Measurements from ENCODE around the gene PCYT2.

The PCYT2 gene

DNA sequence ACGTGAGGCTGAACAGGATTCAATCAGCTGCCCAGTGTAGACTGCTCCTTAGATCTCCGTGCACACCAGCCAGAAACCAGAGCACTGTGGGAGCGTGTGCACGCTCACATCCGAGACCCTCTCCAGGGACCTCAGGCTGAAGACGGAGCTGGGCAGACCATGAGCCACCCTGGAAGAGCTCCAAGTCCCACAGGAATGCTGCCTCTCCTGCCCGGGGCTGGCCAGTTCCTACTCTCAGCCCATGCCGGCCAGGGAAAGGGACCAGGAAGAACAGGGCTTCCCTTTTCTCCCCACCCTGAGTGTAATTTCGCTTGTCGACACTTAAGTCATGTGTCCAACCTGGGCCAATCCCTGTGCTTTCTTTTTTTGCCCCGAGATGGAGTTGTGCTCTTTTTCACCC, 26.7 kb downstream of the PCYT2 start:
- Mint-ChIP-seq H3K27ac (no peak overlapping the region), H3K4me3 (no peak overlapping the region), H3K9me3 (no peaks in the 10 kb centered on the region), H3K27me3 (ENCODE audit: low read depth) (no peaks in the 10 kb centered on the region), H3K36me3 (ENCODE audit: low read depth) (peaks cover 56% of the 10 kb centered on the region), H3K4me1 (ENCODE audit: low read depth) (peaks cover 4% of the 10 kb centered on the region)
- DNase-seq (ENCODE audit: low spot score) = no peak

DNA sequence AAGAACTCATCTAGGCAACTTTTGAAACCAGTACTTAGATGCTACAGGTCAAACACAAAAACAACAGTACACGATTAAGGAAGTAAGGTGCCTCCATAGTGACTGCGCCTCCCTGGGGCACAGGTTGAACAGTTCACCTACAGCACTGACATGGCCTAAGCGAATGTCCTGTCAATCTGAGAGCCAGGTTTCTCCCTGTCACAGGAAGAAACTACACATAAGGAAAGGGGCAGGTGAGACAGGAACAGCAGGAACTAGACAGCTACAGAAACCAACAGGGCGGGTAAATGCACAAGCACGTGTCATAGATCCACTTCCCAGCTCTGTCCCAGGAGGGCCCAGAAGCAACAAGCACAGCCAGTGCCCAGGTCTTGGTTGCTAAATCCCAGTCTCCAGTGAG, 32.1 kb downstream of the PCYT2 start:
- no peak for DNase-seq (ENCODE audit: low spot score)
- Mint-ChIP-seq H3K4me3 (no peak overlapping the region), H3K9me3 (no peaks in the 10 kb centered on the region), H3K4me1 (ENCODE audit: low read depth) (peaks cover 2% of the 10 kb centered on the region), H3K27me3 (ENCODE audit: low read depth) (no peaks in the 10 kb centered on the region), H3K27ac (no peak overlapping the region), H3K36me3 (ENCODE audit: low read depth) (peaks cover 33% of the 10 kb centered on the region)

DNA sequence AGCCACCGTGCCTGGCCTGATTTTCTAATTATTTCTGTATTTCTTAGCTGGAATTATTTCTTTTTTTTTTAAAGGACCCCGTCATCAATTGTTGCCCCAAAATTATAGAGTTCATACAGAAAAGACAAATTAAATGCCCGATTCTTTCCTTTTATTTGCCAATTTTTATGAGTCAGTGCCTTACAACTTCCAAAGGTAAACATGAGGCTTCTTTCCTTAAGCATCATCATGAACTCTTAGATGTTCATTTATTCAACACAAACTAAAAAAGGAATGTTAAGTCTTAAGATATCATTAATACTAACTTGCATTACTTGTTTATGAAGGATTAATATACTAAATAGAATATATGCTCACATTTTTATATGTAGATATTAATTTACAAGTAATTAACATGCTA, 32.9 kb downstream of the PCYT2 start:
- no peak for DNase-seq (ENCODE audit: low spot score)
- Mint-ChIP-seq H3K27me3 (ENCODE audit: low read depth) (no peaks in the 10 kb centered on the region), H3K4me3 (no peak overlapping the region), H3K4me1 (ENCODE audit: low read depth) (peaks cover 2% of the 10 kb centered on the region), H3K9me3 (no peaks in the 10 kb centered on the region), H3K27ac (no peak overlapping the region), H3K36me3 (ENCODE audit: low read depth) (peaks cover 33% of the 10 kb centered on the region)

DNA sequence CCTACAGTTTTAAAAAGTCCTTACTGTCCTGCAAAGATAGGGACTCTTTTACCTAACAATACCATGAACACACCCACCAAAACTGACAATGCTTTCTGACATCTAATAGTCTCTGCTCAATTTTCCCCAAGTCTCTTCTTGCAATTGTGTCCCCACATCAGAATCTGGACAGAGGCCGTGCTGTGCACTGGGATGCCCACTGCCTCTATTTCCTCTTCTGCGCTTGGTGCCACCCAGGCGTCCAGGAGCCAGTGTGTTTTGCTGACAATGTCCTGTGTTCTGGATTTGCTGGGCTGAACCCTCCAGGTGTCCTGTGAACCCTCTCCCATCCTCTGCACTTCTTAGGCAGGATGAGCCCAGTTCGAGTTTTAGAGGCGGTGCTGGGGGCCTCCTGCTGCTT, 33.6 kb downstream of the PCYT2 start:
- Mint-ChIP-seq H3K36me3 (ENCODE audit: low read depth) (peaks cover 37% of the 10 kb centered on the region), H3K4me3 (no peak overlapping the region)
- no peak for DNase-seq (ENCODE audit: low spot score)

DNA sequence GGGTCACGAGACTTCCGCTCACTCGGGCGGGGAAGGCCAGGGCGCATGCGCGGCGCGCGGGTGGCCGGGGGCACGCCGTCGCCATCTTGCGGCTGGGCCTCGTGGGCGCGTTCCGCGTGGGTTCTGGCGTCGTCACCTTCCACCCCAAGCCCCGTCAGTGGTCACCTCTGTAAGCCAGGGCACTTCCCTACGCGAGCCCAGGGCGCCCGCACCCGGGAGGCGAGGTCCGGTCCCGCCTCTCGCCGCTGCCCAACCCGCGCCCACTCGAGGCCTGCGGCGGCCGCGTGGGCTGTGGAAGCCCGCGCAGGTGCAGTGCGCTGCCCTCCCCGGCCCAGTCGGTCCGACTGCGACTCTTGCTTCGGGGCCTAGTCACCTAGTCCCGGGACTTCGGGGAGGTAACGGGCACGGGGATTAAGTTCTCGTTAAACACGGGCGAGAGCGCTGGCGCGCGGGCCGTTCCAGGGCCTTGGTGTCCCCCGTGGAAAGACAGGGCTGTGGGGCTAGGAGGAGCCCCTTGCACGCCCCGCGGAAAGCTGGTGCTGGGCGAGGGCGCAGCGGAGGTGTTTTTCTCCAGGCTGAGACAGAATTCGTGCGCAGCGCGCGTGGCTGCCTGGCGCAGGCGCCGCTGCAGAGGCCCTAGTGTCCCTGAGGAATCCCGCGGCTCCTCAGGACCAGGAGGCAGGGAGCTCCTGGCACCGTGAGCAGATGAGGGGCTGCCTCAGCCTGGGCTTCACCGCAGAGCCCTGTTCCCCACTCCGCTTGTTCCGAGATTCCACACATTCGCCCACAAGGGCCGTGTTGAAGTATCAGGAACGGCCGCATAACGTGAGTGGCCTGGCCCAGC, 39.6 kb downstream of the PCYT2 start:
- Mint-ChIP-seq H3K4me1 (ENCODE audit: low read depth) (peaks cover 11% of the 10 kb centered on the region), H3K4me3 (peak overlapping the region; percentile 83), H3K27me3 (ENCODE audit: low read depth) (no peaks in the 10 kb centered on the region), H3K36me3 (ENCODE audit: low read depth) (peaks cover 30% of the 10 kb centered on the region), H3K9me3 (no peaks in the 10 kb centered on the region), H3K27ac (peak overlapping the region; percentile 96)
- DNase-seq (ENCODE audit: low spot score) = peak; percentile 95

More for the DNA sequence above, 33.6 kb downstream of the PCYT2 start:
- Mint-ChIP-seq H3K9me3 (no peaks in the 10 kb centered on the region), H3K27me3 (ENCODE audit: low read depth) (no peaks in the 10 kb centered on the region), H3K27ac (no peak overlapping the region), H3K4me1 (ENCODE audit: low read depth) (peaks cover 7% of the 10 kb centered on the region)

DNA sequence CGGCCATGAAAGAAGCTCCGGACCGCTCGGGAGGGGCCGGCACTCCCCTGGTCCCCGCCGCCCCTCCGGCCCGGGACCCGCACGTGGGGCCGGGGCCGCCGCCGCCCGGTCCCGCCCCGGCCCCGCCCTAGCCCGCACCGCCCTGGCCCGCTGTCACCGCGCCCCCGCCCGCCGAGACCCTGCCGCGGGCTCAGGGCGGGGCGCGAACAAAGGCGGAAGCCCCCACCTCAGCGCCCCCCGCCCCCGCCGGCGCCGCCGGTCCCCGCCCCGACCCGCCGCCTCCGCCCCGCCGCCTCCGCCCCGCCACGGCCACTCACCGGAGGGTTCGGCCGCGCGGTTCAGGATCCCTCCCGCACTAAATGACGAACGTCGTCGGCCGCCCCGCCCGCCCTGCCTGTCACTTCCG, 40.2 kb downstream of the PCYT2 start, which contains the start of gene ARHGDIA:
Gene ARHGDIA, minus strand, starts transcription at position 357 of the 406 bp plus-strand sequence. CDS start 1,407 bp downstream, outside the sequence.
- peaks cover 11% of the 10 kb centered on the region for H3K4me1 Mint-ChIP-seq (ENCODE audit: low read depth)

DNA sequence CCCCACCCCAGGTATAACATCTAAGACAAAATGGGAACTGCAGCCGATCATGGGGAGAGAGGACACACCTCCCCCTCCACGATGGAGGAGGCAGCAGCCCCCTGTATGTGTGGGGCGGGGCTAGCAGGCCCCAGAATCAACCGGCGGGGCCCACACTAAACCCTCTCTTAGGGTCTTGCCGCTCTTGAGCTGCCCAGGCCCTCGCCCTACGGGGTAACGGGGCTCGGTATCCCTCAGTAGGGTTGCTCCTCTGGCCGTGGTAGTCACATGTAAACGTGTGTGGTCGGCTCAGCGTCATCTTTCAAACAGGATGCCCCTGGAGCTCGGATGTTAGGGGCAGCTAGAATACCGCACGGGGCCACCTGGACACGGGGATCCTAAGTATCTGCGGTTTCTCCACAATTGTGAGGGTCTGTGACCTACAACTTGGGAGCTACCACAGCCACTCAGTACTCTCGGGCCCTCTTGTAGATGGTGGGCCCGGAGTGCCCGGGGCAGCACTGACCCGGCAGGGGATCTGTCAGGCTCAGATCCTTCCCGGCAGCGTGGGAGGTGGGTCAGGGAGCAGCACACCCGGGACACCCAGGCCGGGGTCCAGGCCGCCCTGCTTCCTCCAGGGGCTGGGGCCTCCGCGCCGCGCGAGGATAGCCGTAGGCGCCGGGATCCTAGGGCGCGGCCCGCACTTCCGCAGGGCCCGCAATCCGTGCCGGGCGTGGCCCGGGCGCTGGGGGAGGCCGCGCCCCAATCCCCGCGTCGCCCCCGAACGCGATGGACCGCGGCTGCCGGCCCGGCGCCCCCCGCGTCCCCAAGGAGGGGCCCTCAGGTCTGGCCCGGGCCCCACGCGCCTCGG, 40.8 kb downstream of the PCYT2 start:
- Mint-ChIP-seq H3K27ac (peak overlapping the region; percentile 91), H3K36me3 (ENCODE audit: low read depth) (peaks cover 30% of the 10 kb centered on the region), H3K27me3 (ENCODE audit: low read depth) (no peaks in the 10 kb centered on the region), H3K9me3 (no peaks in the 10 kb centered on the region), H3K4me3 (peak overlapping the region; percentile 90), H3K4me1 (ENCODE audit: low read depth) (peaks cover 13% of the 10 kb centered on the region)
- DNase-seq (ENCODE audit: low spot score) = peak; percentile 47

More for the DNA sequence above, 40.2 kb downstream of the PCYT2 start, which contains the start of gene ARHGDIA:
- peak within 1 kb of the TSS; percentile 90 for H3K4me3 Mint-ChIP-seq
- H3K27ac Mint-ChIP-seq = peak within 1 kb of the TSS; percentile 96
- no peak for DNase-seq (ENCODE audit: low spot score)
- peaks cover 30% of the 10 kb centered on the region for H3K36me3 Mint-ChIP-seq (ENCODE audit: low read depth)
- no peaks in the 10 kb centered on the region for H3K9me3 Mint-ChIP-seq
- H3K27me3 Mint-ChIP-seq (ENCODE audit: low read depth) = no peaks in the 10 kb centered on the region

DNA sequence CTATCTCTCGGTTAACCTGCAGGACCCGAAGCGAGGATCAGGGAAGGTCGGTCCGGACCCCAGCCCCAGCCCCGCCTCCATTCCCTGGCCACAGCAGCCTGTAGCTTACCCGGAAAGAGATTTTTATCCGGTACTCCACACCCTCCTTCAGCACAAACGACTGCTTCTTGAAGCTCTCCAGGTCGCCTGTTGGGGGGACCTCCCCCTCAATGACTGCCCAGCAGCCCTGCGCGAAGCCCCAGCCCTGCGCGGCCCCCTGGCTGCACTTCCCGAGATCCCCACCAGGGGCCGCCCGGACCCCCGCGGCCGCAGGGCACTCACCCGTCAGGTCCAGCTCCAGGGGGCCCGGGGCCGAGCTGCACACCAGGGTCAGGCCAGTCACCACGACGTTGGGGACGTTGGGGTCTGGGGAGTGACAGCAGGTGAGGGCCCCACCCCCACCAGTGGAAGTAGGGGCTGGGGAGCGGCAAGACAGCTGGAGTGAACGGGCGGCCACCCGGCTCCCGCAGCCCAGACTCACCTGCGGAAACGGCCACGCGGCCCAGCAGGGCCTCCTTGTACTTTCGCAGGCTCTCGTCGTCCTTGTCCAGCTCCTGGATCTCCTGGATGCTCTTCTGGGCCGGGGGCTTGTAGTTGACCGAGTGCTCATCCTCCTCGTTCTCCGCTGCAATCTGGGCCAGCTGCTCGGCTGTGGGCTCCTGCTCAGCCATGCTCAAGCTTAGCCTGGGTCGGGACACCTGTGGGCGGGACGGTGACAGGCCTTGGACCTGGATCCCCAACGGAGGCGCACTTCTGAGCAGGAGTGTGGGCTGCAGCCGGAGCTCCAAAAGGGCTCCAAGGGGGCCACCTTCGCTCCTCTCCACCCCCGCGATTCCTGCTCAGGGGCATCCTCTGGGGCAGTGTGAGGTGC, 41.7 kb downstream of the PCYT2 start:
- peak overlapping the region; percentile 91 for H3K27ac Mint-ChIP-seq
- peaks cover 34% of the 10 kb centered on the region for H3K36me3 Mint-ChIP-seq (ENCODE audit: low read depth)
- no peaks in the 10 kb centered on the region for H3K9me3 Mint-ChIP-seq
- H3K27me3 Mint-ChIP-seq (ENCODE audit: low read depth) = no peaks in the 10 kb centered on the region
- no peak for DNase-seq (ENCODE audit: low spot score)
- H3K4me3 Mint-ChIP-seq = peak overlapping the region; percentile 90
- H3K4me1 Mint-ChIP-seq (ENCODE audit: low read depth) = peaks cover 14% of the 10 kb centered on the region

DNA sequence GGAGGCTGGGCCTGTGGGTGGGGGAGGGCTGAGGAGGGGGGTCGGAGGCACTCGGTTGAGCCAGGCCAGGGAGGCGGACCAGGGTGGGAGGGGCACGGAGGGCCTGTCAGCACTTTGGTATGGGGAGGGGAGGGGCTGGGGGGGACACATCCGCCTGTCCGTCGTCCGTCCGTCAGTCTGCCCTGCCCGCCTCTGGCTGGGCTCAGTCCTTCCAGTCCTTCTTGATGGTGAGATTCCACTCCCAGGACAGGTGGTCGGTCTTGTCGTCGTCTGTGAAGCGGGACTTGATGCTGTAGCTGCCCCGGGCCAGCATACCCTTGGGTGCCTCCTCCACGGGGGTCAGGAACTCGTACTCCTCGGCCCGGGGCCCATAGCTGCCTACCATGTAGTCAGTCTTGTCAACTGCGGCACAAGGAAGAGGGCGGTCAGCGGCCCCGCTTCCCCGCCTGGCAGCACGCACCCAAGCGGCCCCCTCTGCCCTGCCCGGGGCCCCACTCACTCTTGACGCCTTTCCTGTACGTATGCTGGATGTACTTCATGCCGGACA, 42.5 kb downstream of the PCYT2 start:
- Mint-ChIP-seq H3K27ac (peak overlapping the region; percentile 63), H3K27me3 (ENCODE audit: low read depth) (no peaks in the 10 kb centered on the region), H3K4me3 (no peak overlapping the region), H3K9me3 (no peaks in the 10 kb centered on the region), H3K4me1 (ENCODE audit: low read depth) (peaks cover 17% of the 10 kb centered on the region), H3K36me3 (ENCODE audit: low read depth) (peaks cover 34% of the 10 kb centered on the region)
- no peak for DNase-seq (ENCODE audit: low spot score)

DNA sequence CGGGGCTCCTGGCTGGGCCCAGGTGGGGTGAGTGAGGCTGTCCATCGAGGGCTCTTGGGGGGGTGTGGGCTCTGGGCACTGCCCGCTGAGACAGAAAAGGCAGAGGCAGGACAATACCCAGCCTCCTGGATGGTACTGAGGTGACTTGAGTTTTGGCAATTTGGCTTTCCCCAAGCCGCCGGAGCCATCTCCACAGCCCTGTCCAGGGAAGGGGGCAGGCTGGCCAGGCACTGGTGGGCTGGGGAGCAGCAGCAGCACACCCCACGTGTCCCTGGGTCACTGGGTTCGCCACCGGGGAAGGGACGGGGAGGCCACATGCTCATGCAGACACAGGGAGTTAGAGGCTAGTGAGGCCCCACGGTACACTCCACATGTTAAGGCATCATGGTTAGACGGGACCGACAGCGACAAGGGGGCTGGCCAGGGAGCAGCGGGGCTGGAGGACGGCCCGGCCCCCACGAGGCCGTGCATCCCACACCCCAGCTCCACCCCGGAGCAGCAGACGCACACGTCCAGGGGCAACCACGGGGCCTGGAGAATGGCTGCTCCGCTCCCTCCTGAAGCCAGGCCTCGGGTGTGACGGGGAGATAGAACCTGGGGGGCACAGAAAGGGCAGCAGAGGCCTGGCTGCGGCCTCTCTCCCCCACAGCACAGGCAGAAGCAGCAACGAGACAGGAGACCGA, 43.1 kb downstream of the PCYT2 start:
- H3K36me3 Mint-ChIP-seq (ENCODE audit: low read depth) = peaks cover 39% of the 10 kb centered on the region

DNA sequence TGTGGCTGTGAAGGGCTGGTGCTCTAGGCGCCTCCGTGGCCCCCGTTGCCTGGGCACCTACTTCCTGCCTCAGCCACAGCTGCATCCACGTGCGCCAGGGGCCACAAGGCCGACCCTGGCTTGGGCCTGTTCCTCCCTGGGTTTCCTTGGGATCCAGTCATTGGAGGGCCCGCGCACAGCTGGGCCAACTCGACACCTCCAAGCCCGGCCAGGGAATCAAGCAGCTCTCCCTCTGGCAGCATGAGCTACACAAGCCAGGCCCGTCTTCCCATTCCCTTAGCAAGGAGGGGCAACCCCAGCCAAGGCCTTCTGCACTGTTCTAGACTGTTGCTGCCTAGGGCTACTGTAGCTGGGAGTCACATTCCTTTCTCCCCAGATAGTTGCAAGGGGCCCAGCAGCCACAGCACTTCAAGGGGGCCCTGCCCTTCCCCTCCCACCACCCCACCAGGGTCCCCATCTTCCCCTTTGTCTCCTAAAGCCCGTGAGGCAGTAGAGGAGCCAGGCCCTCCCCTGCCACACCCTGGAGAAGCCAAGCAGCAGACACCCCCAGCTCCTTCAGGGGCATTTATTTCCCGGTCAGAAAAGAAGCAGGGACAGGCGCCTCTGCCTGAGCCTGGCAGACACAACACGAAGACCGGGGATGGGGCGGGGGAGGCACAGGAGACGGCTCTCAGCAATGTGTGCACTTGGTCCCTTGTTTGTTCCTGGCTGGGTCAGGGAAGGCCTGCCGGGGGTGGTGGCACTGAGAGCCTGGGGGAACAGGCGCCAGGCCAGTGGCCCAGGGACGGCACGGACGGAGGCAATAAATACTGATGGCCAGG, 43.8 kb downstream of the PCYT2 start:
- peaks cover 22% of the 10 kb centered on the region for H3K4me1 Mint-ChIP-seq (ENCODE audit: low read depth)

More for the DNA sequence above, 43.1 kb downstream of the PCYT2 start:
- no peak for DNase-seq (ENCODE audit: low spot score)
- Mint-ChIP-seq H3K9me3 (no peaks in the 10 kb centered on the region), H3K4me3 (peak overlapping the region; percentile 42), H3K27me3 (ENCODE audit: low read depth) (no peaks in the 10 kb centered on the region), H3K4me1 (ENCODE audit: low read depth) (peaks cover 22% of the 10 kb centered on the region), H3K27ac (peak overlapping the region; percentile 70)

More for the DNA sequence above, 43.8 kb downstream of the PCYT2 start:
- H3K27ac Mint-ChIP-seq = peak overlapping the region; percentile 46
- no peaks in the 10 kb centered on the region for H3K27me3 Mint-ChIP-seq (ENCODE audit: low read depth)
- H3K4me3 Mint-ChIP-seq = peak overlapping the region; percentile 44
- H3K9me3 Mint-ChIP-seq = no peaks in the 10 kb centered on the region
- H3K36me3 Mint-ChIP-seq (ENCODE audit: low read depth) = peaks cover 39% of the 10 kb centered on the region
- no peak for DNase-seq (ENCODE audit: low spot score)

All from T-helper 2 cell treated with Interferon-gamma antibody and Interleukin-4, amounts not matched to agents 5 μg/mL and 100 μg/mL, for 36 hours (primary cell).